DND-41 (cell line): ENCODE data around the gene PLCXD3.

ENCODE experiments used
- EZH2 ChIP-seq: IDR thresholded peaks from 3 replicates; pipeline ENCODE4 v1.6.1; 2012; ENCODE audit warnings: borderline replicate concordance, low read depth, mild to moderate bottlenecking, moderate library complexity, low read length, inconsistent platforms; ENCODE audit not compliant: severe bottlenecking
- TF ChIP-seq, protein P1 (sequence below): IDR thresholded peaks from 2 replicates; pipeline ENCODE4 v1.5.1; 2012; ENCODE audit warnings: borderline replicate concordance, low read length, moderate library complexity, mild to moderate bottlenecking; ENCODE audit not compliant: poor library complexity, severe bottlenecking; ENCODE audit errors: extremely low read depth

DNA sequence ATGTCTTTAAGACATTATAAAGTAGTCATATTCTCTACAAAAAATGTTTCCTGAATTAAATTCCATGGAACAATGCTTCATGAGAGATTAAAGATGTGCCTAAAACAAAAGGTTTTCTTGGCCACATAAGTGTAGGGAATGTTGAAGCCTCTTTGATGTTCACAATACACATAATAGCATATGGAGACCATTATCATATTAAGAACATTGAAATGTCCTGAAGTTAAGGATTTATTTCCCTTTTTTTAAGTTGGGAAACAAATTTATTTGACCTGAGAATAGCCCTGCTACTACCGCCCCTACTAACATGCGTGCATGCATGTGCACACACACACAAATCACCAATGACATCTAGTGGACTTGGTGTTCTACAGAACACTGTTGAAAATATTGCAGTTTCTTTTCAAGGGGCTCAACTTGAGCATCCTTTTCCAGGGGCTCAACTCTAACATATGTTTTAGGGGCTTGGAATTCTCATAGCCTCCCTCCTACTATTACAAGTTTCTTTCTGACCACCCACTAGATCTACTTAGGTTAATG is 172.2 kb downstream of the PLCXD3 start:
- TF ChIP-seq, protein P1, sequence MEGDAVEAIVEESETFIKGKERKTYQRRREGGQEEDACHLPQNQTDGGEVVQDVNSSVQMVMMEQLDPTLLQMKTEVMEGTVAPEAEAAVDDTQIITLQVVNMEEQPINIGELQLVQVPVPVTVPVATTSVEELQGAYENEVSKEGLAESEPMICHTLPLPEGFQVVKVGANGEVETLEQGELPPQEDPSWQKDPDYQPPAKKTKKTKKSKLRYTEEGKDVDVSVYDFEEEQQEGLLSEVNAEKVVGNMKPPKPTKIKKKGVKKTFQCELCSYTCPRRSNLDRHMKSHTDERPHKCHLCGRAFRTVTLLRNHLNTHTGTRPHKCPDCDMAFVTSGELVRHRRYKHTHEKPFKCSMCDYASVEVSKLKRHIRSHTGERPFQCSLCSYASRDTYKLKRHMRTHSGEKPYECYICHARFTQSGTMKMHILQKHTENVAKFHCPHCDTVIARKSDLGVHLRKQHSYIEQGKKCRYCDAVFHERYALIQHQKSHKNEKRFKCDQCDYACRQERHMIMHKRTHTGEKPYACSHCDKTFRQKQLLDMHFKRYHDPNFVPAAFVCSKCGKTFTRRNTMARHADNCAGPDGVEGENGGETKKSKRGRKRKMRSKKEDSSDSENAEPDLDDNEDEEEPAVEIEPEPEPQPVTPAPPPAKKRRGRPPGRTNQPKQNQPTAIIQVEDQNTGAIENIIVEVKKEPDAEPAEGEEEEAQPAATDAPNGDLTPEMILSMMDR, result no peak
- TF ChIP-seq EZH2, result no peak
